Muscle layer of colon (tissue), 2 donors: ENCODE data around the gene KRT71.

ENCODE experiments used
- H3K27ac ChIP-seq: one replicate; pipeline ENCODE4 v1.7.0; 2013; ENCODE audit warnings: low read depth, mild to moderate bottlenecking, low read length, moderate library complexity
- H3K27me3 ChIP-seq, 2 donors: one replicate each; pipeline ENCODE4 v1.7.0; 2013; ENCODE audit warnings: low read length in 2 of 2, mild to moderate bottlenecking in 2 of 2; ENCODE audit not compliant: insufficient read depth in 2 of 2, control insufficient read depth in 1 of 2
- H3K36me3 ChIP-seq: one replicate; pipeline ENCODE4 v1.7.0; 2013; ENCODE audit warnings: mild to moderate bottlenecking, low read length; ENCODE audit not compliant: insufficient read depth
- H3K4me1 ChIP-seq: one replicate; pipeline ENCODE4 v1.7.0; 2013; ENCODE audit warnings: mild to moderate bottlenecking, low read length; ENCODE audit not compliant: insufficient read depth
- H3K4me3 ChIP-seq, 2 donors: one replicate each; pipeline ENCODE4 v1.7.0; 2013; ENCODE audit warnings: low read length in 2 of 2, low read depth in 1 of 2, mild to moderate bottlenecking in 1 of 2, moderate library complexity in 1 of 2
- H3K9ac ChIP-seq: one replicate; pipeline ENCODE4 v1.7.0; 2013; ENCODE audit warnings: low read length
- H3K9me3 ChIP-seq: one replicate; pipeline ENCODE4 v1.7.0; 2013; ENCODE audit warnings: mild to moderate bottlenecking, low read length
- donor health status: abdominal sarcoma.
- donor health status: Adenocarcinoma of cecum.

The KRT71 gene

DNA sequence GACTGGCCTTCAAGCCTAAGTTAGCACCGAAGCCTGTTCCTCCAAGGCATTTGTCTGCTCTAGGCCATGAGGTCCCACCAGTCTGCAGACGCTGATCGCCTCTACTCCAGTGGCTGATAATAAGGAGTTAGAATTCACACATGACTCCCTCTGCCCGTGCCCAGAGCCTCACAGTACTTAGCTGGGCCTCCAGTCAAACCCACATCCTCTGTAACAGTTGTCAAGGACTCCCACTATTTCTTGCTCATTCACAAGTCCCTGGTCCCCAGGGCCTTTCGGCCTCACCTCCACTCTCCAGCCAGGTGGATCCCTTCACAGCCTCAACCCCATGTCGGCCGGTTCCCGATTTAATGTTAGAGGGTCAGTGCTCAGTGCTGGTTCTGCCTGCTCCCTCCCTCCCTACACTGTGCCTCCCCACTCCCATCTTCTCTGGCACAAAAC is 26.4 kb downstream of the KRT71 start:
- Histone ChIP-seq H3K36me3 (no peaks in the 10 kb centered on the region), H3K4me3 (no peak overlapping the region), H3K27ac (no peak overlapping the region), H3K4me1 (peaks cover 11% of the 10 kb centered on the region), H3K9ac (no peak overlapping the region), H3K27me3 (no peaks in the 10 kb centered on the region), H3K9me3 (no peaks in the 10 kb centered on the region)

DNA sequence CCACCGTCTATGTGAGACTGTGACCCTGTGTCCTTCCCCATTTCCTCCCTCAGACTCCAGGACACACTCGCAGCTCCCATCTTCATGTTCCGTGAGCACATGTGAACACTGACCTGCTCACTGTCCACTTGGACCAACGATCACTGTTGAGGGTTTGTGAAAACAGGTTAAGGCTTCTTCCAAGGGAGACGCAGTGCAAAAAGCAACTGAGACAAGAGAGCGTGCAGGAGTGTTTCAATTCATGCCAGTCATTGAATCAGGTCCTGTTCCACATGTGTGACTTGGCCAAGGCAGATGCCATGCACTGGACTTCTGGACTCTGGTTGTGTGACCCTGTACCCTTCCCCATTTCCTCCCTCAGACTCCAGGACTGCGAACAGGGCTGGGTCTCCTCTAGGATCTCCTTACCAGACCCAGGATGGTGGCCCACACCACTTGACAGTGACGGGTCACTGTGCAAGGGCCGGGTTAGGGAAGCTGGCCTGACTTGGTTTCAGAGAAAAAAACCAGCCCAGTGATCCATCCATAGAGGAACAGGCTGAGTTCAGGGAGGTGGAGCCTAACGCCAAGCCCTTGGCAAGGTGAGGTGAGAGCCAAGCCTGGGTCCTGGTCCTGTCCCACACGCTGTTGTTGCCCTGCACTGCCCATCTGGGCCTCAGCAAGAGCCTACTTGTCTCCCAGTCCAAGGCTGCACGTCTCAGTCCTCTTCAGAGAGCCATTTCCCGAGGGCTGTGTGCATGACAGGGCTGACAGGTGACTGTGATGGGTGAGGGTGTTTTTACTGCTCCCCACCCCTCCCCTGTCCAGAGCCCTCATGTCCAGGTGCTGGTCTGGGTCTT is 27.1 kb downstream of the KRT71 start:
- Histone ChIP-seq H3K27me3 (no peaks in the 10 kb centered on the region), H3K27ac (no peak overlapping the region), H3K9ac (no peak overlapping the region), H3K4me1 (peaks cover 17% of the 10 kb centered on the region), H3K4me3 (no peak overlapping the region), H3K9me3 (no peaks in the 10 kb centered on the region), H3K36me3 (no peaks in the 10 kb centered on the region)

DNA sequence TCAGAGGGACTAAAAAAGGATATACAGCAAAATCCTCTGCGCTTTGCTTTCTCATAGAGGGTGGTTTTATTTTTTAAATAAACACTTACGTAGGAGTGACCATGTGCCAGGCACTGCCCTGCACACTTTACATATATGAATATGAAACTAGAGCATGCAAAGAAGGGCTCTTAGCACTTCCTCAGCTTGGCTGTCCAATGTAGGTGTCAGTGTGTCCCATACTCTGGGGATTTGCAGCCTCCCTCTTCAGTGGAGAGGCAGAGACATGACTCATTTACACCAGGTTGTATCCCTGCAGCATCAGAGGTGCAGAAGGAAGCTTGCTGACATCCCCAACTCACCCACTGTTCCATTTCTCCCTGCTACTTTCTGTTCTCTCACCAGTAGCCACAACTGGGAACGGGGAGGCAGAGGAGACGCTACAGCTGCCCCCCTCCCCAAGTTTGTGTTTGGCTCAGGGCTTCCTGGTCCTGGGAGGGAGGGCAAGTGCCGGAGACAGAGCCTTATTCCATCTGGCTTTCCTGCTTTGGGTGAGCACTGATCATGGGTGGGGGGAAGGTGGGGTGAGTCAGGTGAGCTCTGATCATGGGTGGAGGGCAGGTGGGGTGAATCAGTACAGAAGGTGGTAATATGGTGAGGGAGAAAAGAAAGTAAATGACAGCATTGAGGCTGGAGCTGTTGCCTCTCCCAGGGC is 27.9 kb downstream of the KRT71 start:
- no peaks in the 10 kb centered on the region for H3K36me3 ChIP-seq

DNA sequence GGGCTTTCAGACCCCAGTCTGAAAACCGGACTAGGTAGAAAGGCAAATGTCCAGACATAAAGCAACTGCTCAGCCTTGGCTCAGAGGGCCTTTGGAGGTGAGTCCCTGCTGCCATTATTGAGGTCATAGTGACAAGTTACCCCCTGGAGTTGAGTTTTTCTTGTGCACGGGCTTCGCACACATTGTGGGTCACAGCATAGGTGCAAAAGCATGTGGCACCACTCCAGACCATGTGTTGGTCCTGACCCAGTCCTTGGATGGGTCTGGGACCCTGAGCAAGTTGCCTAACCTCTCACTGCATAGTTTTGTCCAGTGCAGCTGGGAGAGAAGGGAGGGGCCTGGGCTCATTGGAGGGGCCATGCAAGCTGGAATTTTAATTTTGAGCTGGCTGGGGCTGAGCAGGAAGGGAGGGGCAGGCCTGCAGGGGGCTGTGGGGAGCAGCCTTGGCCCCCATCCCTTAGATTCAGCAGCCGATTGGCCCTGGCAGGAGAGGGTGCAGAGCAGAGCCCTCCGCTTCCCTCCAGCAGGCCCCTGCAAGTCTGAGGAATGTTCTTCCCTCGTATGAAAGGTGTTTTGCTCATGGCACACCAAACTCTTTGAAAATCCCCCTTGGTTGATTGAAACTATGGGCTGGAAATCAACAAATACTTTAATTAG is 28.6 kb downstream of the KRT71 start:
- Histone ChIP-seq H3K4me1 (peaks cover 21% of the 10 kb centered on the region), H3K4me3 (no peak overlapping the region), H3K27ac (no peak overlapping the region), H3K36me3 (no peaks in the 10 kb centered on the region), H3K9ac (no peak overlapping the region), H3K9me3 (no peaks in the 10 kb centered on the region), H3K27me3 (no peaks in the 10 kb centered on the region)

More for the DNA sequence above, 27.9 kb downstream of the KRT71 start:
- Histone ChIP-seq H3K4me1 (peaks cover 21% of the 10 kb centered on the region), H3K27me3 (no peaks in the 10 kb centered on the region), H3K27ac (no peak overlapping the region), H3K9ac (no peak overlapping the region), H3K4me3 (no peak overlapping the region), H3K9me3 (no peaks in the 10 kb centered on the region)

DNA sequence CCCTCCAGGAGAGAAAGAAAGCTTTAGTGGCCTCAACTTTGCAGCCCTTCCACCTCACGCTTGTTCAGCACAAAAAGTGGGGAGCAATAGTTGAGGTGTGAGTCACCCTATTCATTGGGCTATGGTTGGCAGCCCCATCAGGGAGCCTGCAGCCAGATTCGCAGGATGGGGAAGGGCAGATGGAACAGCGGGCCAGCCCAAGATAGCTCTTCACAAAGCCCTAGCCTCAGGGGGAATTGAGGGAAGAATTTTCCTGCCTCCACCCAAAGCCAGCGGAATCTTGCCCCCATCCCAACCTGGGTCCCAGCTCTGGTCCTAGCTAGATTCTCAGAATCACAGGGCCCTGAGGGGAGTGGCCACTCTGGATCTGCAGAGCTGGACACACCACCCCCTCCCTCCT is 29.1 kb downstream of the KRT71 start:
- H3K4me3 ChIP-seq: no peak overlapping the region
- H3K36me3 ChIP-seq: no peaks in the 10 kb centered on the region
- no peak overlapping the region for H3K27ac ChIP-seq
- H3K9ac ChIP-seq: no peak overlapping the region
- H3K4me1 ChIP-seq: peaks cover 21% of the 10 kb centered on the region
- H3K9me3 ChIP-seq: no peaks in the 10 kb centered on the region
- no peaks in the 10 kb centered on the region for H3K27me3 ChIP-seq

DNA sequence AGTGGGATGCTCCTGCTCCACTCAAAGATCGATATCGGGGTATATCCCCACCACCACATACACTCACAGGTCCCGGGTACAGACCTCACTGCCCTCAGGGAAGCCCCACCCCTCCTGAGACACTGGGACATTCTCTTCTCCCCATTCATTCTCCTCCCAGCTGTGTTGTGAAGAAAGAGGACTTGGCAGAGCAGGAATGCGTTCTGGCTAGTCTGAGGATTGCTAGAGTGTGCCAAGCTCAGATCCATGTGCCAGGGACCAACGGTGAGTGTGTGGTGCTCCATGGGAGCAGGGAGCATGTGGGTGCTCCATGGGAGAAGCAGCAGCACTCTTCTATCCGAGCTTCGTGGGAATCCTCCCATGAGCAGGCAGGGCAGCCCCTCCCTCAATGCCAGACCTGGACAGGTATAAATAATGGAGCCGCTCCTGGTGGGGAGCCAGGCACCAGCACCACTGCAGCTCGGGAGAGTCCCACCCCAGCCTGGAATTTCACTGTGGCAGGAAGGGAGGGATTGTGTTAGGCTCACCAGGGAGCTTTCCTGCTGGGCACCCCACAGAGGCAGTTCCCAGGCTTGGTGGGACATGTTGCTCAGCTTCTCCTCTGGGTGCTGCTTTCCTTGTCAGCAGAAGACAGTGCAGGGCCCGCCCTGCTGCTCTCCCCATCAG is 30.5 kb downstream of the KRT71 start:
- Histone ChIP-seq H3K4me1 (peaks cover 21% of the 10 kb centered on the region), H3K36me3 (no peaks in the 10 kb centered on the region), H3K27me3 (no peaks in the 10 kb centered on the region), H3K9me3 (no peaks in the 10 kb centered on the region), H3K27ac (no peak overlapping the region), H3K9ac (no peak overlapping the region), H3K4me3 (no peak overlapping the region)

DNA sequence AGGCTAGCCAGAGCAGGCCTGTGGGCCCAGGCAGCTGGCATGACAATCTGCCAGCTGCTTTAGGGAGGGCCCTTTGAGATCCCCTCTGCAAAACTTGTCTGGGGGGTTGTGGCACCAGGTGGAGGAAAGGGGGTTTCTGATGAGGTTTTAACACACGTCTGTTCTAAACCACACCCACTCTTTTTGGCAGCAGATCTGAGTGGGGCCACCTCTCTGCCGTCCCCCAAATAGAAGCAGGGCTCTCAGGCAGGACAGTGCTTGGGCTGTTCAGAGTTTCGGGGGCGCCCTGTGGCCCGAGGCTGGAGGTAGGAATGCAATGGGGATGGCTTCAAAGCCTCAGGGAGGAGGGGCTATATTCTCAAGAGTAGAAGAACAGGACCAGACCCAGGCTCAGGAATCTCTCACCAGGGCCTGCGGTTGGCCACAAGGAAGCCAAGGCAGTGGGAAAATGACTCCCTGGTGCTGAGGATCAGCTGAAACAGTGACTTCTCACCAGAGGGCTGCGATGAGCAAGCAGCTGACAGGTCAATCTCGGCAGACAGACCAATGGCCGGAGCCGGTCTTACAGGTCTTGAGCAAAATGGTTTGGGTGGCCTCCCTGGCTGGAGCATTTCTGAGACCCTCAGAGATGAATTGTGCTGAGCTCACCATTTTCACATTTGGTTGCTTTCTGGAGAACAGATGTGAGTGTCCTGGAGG is 31.2 kb downstream of the KRT71 start:
- H3K4me3 ChIP-seq: no peak overlapping the region
- no peak overlapping the region for H3K27ac ChIP-seq
- H3K27me3 ChIP-seq: no peaks in the 10 kb centered on the region
- peaks cover 21% of the 10 kb centered on the region for H3K4me1 ChIP-seq
- H3K9ac ChIP-seq: no peak overlapping the region
- no peaks in the 10 kb centered on the region for H3K9me3 ChIP-seq
- no peaks in the 10 kb centered on the region for H3K36me3 ChIP-seq

DNA sequence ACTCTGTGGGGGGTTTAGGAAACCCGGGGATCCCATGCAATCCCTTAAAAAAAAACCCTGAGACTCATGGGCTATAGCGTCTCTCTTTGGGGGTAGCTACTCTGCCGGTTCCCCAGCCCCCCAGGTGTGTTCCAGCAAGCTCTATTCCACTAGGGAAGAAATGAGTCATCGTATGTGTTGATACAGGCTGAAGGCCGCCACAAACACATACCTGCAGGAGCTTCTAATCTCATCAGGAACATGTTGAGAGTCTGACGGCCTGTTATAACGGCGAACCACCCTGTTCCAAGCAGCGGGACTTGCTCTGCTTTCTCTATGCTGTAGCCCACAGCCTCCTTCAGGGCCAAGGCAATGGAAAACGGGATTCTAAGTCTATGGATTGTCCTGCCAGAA is 31.8 kb downstream of the KRT71 start:
- H3K4me3 ChIP-seq: no peak overlapping the region
- H3K27me3 ChIP-seq: no peaks in the 10 kb centered on the region
- no peak overlapping the region for H3K9ac ChIP-seq
- H3K9me3 ChIP-seq: no peaks in the 10 kb centered on the region
- H3K27ac ChIP-seq: no peak overlapping the region
- H3K4me1 ChIP-seq: peaks cover 21% of the 10 kb centered on the region
- H3K36me3 ChIP-seq: no peaks in the 10 kb centered on the region

DNA sequence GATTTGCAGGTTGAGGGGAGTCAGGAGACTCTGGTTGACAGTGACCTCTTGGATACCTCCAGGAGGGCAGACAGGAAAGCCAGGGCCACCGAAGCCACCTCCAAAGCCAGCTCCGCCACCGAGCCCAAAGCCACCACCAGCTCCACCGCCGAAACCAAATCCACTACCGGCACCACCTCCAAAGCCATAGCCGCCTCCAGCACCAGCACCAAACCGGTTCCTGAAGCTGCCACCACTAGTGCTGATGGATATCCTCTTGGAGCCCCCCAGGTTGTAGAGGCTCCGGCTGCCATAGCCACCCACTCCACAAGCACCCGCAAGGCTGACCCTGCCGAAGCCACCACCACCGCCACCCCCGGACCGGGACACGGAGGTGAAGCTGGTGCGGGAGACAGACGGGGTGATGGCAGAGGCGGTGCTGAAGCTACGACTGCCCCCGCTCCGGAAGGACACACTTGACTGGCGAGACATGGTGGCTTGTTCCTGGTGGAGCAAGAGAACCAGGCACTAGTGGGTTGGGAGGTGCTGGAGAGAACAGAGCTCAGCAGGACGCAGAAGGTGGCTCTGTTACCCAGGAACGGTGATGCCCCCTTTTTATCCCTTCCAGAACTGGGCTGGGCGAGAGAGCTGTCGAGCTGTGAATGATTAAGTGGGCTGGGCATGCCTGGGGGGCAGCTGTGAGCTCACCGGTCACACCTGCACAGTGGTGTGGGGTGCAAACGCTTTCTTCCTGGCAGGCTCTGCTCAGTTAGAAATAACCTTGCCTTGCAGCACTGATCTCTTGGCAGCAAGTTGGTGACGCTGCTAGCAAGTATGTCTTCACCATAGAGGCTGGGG is 32.9 kb downstream of the KRT71 start, which contains the start of gene KRT5:
Gene KRT5, minus strand, starts transcription at position 569 of the 837 bp plus-strand sequence. Its CDS starts 98 bp downstream, at position 471.
- no peaks in the 10 kb centered on the region for H3K36me3 ChIP-seq
- no peaks in the 10 kb centered on the region for H3K9me3 ChIP-seq
- H3K27me3 ChIP-seq: no peaks in the 10 kb centered on the region
- H3K27ac ChIP-seq: no peak within 1 kb of the TSS
- peaks cover 27% of the 10 kb centered on the region for H3K4me1 ChIP-seq
- H3K9ac ChIP-seq: no peak within 1 kb of the TSS
- H3K4me3 ChIP-seq: no peak within 1 kb of the TSS

DNA sequence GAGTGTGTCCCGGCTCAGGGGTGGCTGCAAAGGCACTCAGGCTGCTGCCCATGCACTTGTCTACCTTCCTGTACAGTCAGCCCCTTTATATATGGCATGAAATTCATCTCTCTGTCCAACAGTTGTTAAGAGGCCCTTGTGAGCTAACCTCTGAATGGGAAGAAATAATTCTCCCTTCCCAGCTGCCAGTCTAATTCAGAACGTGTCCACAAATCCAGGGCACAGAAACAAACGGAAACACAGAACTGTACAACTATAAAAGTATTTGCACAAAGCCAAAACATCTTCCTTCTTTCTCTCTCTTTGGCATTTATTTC is 33.6 kb downstream of the KRT71 start:
- H3K27me3 ChIP-seq: no peaks in the 10 kb centered on the region
- H3K36me3 ChIP-seq: no peaks in the 10 kb centered on the region
- H3K9me3 ChIP-seq: no peaks in the 10 kb centered on the region
- H3K4me1 ChIP-seq: peaks cover 27% of the 10 kb centered on the region
- H3K4me3 ChIP-seq: no peak overlapping the region
- no peak overlapping the region for H3K9ac ChIP-seq
- H3K27ac ChIP-seq: no peak overlapping the region
